ENCODE measurements around the gene ASGR2.

DNA sequence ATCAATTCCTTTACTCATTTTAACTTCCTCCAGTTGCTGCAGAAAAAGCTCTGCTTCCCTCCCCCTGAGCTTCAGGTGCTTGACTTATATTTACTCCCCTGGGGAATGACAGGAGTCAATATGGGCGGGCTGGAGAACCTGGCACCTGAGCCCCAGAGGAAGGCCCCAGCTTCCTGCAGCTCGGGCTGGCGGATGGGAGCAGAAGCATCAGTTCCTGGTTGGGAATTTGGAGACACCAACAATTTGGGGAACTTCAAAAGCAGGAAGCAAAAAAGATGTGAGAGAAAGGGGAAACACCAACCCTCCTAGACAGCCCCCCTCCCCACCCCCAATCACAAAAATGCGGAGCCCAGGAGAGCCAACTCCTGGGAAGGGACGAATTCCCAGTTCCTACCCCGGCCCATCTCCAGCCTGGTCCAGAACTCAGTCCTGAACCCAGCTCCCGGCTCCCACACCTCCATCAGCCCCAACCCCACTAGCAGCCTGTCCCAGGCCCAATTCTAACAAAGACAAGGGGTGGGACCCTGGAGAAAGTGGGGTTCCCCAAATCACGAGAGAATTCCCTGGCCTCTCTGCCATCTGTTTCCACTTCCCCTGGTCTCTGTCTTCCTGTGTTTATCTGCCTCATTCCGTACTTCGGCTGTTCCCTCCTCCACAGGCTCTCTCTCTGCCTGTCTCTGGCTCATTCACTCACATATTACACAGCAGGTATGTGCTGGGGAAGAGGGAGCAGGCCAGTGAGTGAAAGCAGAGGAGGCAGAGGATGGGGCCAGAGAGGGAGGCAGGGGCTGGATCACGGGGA, 16.2 kb upstream of the ASGR2 start:
- TF ChIP-seq, protein P1, sequence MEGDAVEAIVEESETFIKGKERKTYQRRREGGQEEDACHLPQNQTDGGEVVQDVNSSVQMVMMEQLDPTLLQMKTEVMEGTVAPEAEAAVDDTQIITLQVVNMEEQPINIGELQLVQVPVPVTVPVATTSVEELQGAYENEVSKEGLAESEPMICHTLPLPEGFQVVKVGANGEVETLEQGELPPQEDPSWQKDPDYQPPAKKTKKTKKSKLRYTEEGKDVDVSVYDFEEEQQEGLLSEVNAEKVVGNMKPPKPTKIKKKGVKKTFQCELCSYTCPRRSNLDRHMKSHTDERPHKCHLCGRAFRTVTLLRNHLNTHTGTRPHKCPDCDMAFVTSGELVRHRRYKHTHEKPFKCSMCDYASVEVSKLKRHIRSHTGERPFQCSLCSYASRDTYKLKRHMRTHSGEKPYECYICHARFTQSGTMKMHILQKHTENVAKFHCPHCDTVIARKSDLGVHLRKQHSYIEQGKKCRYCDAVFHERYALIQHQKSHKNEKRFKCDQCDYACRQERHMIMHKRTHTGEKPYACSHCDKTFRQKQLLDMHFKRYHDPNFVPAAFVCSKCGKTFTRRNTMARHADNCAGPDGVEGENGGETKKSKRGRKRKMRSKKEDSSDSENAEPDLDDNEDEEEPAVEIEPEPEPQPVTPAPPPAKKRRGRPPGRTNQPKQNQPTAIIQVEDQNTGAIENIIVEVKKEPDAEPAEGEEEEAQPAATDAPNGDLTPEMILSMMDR (IDR thresholded peaks at IDR 0.05) = no peak
- TF ChIP-seq MAX (IDR thresholded peaks at IDR 0.05) (no peak), ESRRA (IDR thresholded peaks at IDR 0.05; ENCODE audit: borderline replicate concordance, low read length) (no peak), SMC3 (IDR thresholded peaks at IDR 0.05) (no peak), POLR2A (IDR thresholded peaks at IDR 0.05; ENCODE audit: low read length) (no peak), HDAC2 (IDR thresholded peaks at IDR 0.05) (no peak), ZFP36 (IDR thresholded peaks at IDR 0.05; ENCODE audit: borderline replicate concordance, partially characterized antibody) (no peak), RCOR1 (IDR thresholded peaks at IDR 0.05; ENCODE audit: low read depth, low read length) (no peak), EP300 (IDR thresholded peaks at IDR 0.05) (no peak), RARB (CRISPR knock-in tag; IDR thresholded peaks at IDR 0.05) (no peak), PHF8 (IDR thresholded peaks at IDR 0.05; ENCODE audit: borderline replicate concordance, low read depth) (no peak), RAD21 (conservative IDR thresholded peaks at IDR 0.05 in 1 of 2, IDR thresholded peaks at IDR 0.05 in 1 of 2) (no peak)
- TF ChIP-seq, protein P2, sequence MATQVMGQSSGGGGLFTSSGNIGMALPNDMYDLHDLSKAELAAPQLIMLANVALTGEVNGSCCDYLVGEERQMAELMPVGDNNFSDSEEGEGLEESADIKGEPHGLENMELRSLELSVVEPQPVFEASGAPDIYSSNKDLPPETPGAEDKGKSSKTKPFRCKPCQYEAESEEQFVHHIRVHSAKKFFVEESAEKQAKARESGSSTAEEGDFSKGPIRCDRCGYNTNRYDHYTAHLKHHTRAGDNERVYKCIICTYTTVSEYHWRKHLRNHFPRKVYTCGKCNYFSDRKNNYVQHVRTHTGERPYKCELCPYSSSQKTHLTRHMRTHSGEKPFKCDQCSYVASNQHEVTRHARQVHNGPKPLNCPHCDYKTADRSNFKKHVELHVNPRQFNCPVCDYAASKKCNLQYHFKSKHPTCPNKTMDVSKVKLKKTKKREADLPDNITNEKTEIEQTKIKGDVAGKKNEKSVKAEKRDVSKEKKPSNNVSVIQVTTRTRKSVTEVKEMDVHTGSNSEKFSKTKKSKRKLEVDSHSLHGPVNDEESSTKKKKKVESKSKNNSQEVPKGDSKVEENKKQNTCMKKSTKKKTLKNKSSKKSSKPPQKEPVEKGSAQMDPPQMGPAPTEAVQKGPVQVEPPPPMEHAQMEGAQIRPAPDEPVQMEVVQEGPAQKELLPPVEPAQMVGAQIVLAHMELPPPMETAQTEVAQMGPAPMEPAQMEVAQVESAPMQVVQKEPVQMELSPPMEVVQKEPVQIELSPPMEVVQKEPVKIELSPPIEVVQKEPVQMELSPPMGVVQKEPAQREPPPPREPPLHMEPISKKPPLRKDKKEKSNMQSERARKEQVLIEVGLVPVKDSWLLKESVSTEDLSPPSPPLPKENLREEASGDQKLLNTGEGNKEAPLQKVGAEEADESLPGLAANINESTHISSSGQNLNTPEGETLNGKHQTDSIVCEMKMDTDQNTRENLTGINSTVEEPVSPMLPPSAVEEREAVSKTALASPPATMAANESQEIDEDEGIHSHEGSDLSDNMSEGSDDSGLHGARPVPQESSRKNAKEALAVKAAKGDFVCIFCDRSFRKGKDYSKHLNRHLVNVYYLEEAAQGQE (IDR thresholded peaks at IDR 0.05) = no peak

Measured in A549 (cell line).